Uterus (tissue), 4 donors: Measurements from ENCODE around the gene GEMIN7. TPM values are rescaled to one million over a fixed set of nuclear protein-coding genes. Genes with fewer than 3 reads are reported as not detected.

ENCODE experiments used
- DNase-seq, 2 donors: peaks; one replicate each; pipeline ENCODE4 v3.0.0-alpha.2; 2019 to 2020
- H3K27ac ChIP-seq, 2 donors: fragments of 200-600 bp; sonication (generic); 1 replicate in 1 of 2; 2 replicates in 1 of 2; pipeline ENCODE4 v1.5.1; 2016 to 2018
- H3K27me3 ChIP-seq, 2 donors: fragments of 200-600 bp; sonication (generic); one replicate each; pipeline ENCODE4 v1.5.1; 2018 to 2019; ENCODE audit warnings: control low read depth in 1 of 2
- H3K36me3 ChIP-seq, 2 donors: fragments of 200-600 bp; sonication (generic); one replicate each; pipeline ENCODE4 v1.5.1; 2019; ENCODE audit warnings: control low read depth in 1 of 2
- H3K4me1 ChIP-seq, 2 donors: fragments of 200-600 bp; sonication (generic); one replicate each; pipeline ENCODE4 v1.5.1; 2018 to 2019; ENCODE audit warnings: control low read depth in 1 of 2
- H3K4me3 ChIP-seq, 2 donors: fragments of 200-600 bp; sonication (generic); 1 replicate in 1 of 2; 2 replicates in 1 of 2; pipeline ENCODE4 v1.5.1; 2018 to 2019; ENCODE audit warnings: mild to moderate bottlenecking in 1 of 2
- H3K9me3 ChIP-seq, 2 donors: fragments of 200-600 bp; sonication (generic); one replicate each; pipeline ENCODE4 v1.5.1; 2019; ENCODE audit warnings: control low read depth in 1 of 2
- CTCF ChIP-seq, 4 experiments: fragments of 200-600 bp in 2 of 4; fragments of 450-650 bp in 2 of 4; sonication (generic) in 2 of 4; IDR thresholded peaks; one replicate each; pipeline ENCODE4 v1.5.1; 2016 to 2019; ENCODE audit warnings: antibody characterized with exemption in 4 of 4, mild to moderate bottlenecking in 2 of 4, moderate library complexity in 1 of 4
- POLR2A ChIP-seq, 2 donors: fragments of 450-650 bp; IDR thresholded peaks; one replicate each; pipeline ENCODE4 v1.6.1; 2016; ENCODE audit warnings: antibody characterized with exemption in 2 of 2, mild to moderate bottlenecking in 1 of 2, moderate library complexity in 1 of 2
- intact Hi-C: fragments of 100-400 bp; cut with DNase I; formaldehyde crosslinking; loops from one replicate; pipeline ENCODE4 v1.15.1; 2023; ENCODE audit warnings: low total_unique reads
- total RNA-seq, 4 donors: library from RNA; depleted of rRNA in 3 of 4; stranded (reverse); fragments of >200 nt in 3 of 4; gene quantifications; one replicate each; pipeline versions ENCODE4 v1.1.0 to v1.2.4, GENCODE V29; 2014 to 2023
- donor health status: DM: yes; HTN: yes; CAD: no.

GEMIN7 gene
- total RNA-seq, 4 donors from 2014 or later, result 3.5 to 18.4 (median 13.7) TPM

- Histone ChIP-seq H3K4me1 (no peaks in the 10 kb centered on the region), H3K9me3 (no peaks in the 10 kb centered on the region), H3K27me3 (no peaks in the 10 kb centered on the region), H3K4me3 (no peak overlapping the region), H3K27ac (no peak overlapping the region), H3K36me3 (no peaks in the 10 kb centered on the region)
- intact Hi-C loops, result no loop called here
- TF ChIP-seq CTCF (IDR thresholded peaks at IDR 0.05) (no peak), POLR2A (IDR thresholded peaks at IDR 0.05) (no peak)
- DNase-seq, result no peak
These were observed 33.2 kb downstream of the GEMIN7 start for GRCh38 chr19:45112111-45112827.

GRCh38 chr19:45113628-45114027 is 34.6 kb downstream of the GEMIN7 start:
- no peak overlapping the region for H3K4me3 ChIP-seq
- no peak for DNase-seq
- TF ChIP-seq CTCF (IDR thresholded peaks at IDR 0.05), result no peak
- no peak for TF ChIP-seq POLR2A (IDR thresholded peaks at IDR 0.05)
- H3K9me3 ChIP-seq, result no peaks in the 10 kb centered on the region
- no peaks in the 10 kb centered on the region for H3K36me3 ChIP-seq
- no peaks in the 10 kb centered on the region for H3K27me3 ChIP-seq
- no peaks in the 10 kb centered on the region for H3K4me1 ChIP-seq
- H3K27ac ChIP-seq, result no peak overlapping the region
- intact Hi-C loops, result no loop called here

- Histone ChIP-seq H3K9me3 (no peaks in the 10 kb centered on the region), H3K27me3 (no peaks in the 10 kb centered on the region), H3K4me3 (no peak overlapping the region), H3K4me1 (no peaks in the 10 kb centered on the region), H3K27ac (no peak overlapping the region), H3K36me3 (no peaks in the 10 kb centered on the region)
- no peak for TF ChIP-seq POLR2A (IDR thresholded peaks at IDR 0.05)
- no peak for TF ChIP-seq CTCF (IDR thresholded peaks at IDR 0.05)
- intact Hi-C loops, result no loop called here
- DNase-seq, result no peak
These were observed 35.1 kb downstream of the GEMIN7 start for GRCh38 chr19:45114116-45114515.

GRCh38 chr19:45115809-45116615 is 37.0 kb downstream of the GEMIN7 start:
- H3K9me3 ChIP-seq, result no peaks in the 10 kb centered on the region
- H3K27me3 ChIP-seq, result no peaks in the 10 kb centered on the region
- H3K4me3 ChIP-seq, result no peak overlapping the region
- no peak overlapping the region for H3K27ac ChIP-seq
- intact Hi-C loops, result no loop called here
- TF ChIP-seq CTCF (IDR thresholded peaks at IDR 0.05), result no peak
- no peak for TF ChIP-seq POLR2A (IDR thresholded peaks at IDR 0.05)
- no peaks in the 10 kb centered on the region for H3K36me3 ChIP-seq
- H3K4me1 ChIP-seq, result no peaks in the 10 kb centered on the region
- DNase-seq, result no peak

GRCh38 chr19:45117167-45117594 is 38.1 kb downstream of the GEMIN7 start:
- intact Hi-C loops, result no loop called here
- H3K4me1 ChIP-seq, result no peaks in the 10 kb centered on the region
- no peaks in the 10 kb centered on the region for H3K27me3 ChIP-seq
- no peaks in the 10 kb centered on the region for H3K36me3 ChIP-seq
- TF ChIP-seq CTCF (IDR thresholded peaks at IDR 0.05) (no peak), POLR2A (IDR thresholded peaks at IDR 0.05) (no peak)
- DNase-seq, result no peak
- no peaks in the 10 kb centered on the region for H3K9me3 ChIP-seq
- H3K4me3 ChIP-seq, result no peak overlapping the region
- no peak overlapping the region for H3K27ac ChIP-seq
